HEK293 (cell line): ENCODE data around the gene POFUT2.

Experiments used
- CTCF ChIA-PET: fragments of 350-600 bp; formaldehyde crosslinking; extraction: SDS; loops from one replicate; lab custom pipeline; 2021; ENCODE audit warnings: antibody characterized with exemption; lab: Yijun Ruan, JAX
- POLR2A ChIA-PET: fragments of 300-600 bp; formaldehyde crosslinking; extraction: SDS; loops from one replicate; lab custom pipeline; 2020; ENCODE audit warnings: antibody characterized with exemption, inconsistent platforms; lab: Yijun Ruan, JAX
- H3K27ac ChIP-seq: fragments of 200-500 bp; sonication (Bioruptor generic); 2 replicates; pipeline ENCODE4 v1.5.1; 2014; ENCODE audit warnings: low read depth, low read length, control low read depth, inconsistent platforms; ENCODE audit errors: extremely low read depth
- H3K36me3 ChIP-seq, 2 experiments: fragments of 200-500 bp in 1 of 2; sonication (Bioruptor generic) in 1 of 2; 1 replicate in 1 of 2; 2 replicates in 1 of 2; pipeline ENCODE4 v1.5.1; 2014 to 2017; ENCODE audit warnings: inconsistent platforms in 2 of 2, low read length in 2 of 2; ENCODE audit not compliant: control insufficient read depth in 2 of 2, insufficient read depth in 1 of 2
- H3K4me1 ChIP-seq: fragments of 200-500 bp; sonication (Bioruptor generic); 2 replicates; pipeline ENCODE4 v1.5.1; 2014; ENCODE audit warnings: mild to moderate bottlenecking, low read length, inconsistent platforms; ENCODE audit not compliant: control insufficient read depth, insufficient read depth
- H3K4me3 ChIP-seq: 2 replicates; pipeline ENCODE4 v1.5.1; 2011; ENCODE audit warnings: low read depth, mild to moderate bottlenecking, control low read depth, low read length, moderate library complexity
- H3K9me3 ChIP-seq: fragments of 200-500 bp; sonication (Bioruptor generic); 2 replicates; pipeline ENCODE4 v1.5.1; 2014; ENCODE audit warnings: low read depth, low read length, inconsistent platforms; ENCODE audit not compliant: control insufficient read depth, insufficient read depth
- EGR2 ChIP-seq: fragments of 450-650 bp; formaldehyde crosslinking; IDR thresholded peaks from 2 replicates; pipeline ENCODE4 v1.5.1; 2016; ENCODE audit warnings: low read depth, missing biosample characterization, missing genetic modification characterization
- GFI1B ChIP-seq: fragments of 450-650 bp; formaldehyde crosslinking; IDR thresholded peaks from 2 replicates; pipeline ENCODE4 v1.5.1; 2016; ENCODE audit warnings: missing biosample characterization, missing genetic modification characterization
- GLIS2 ChIP-seq: fragments of 450-650 bp; formaldehyde crosslinking; IDR thresholded peaks from 2 replicates; pipeline ENCODE4 v1.5.1; 2016; ENCODE audit warnings: missing biosample characterization, missing genetic modification characterization
- PRDM1 ChIP-seq: fragments of 450-650 bp; formaldehyde crosslinking; IDR thresholded peaks from 2 replicates; pipeline ENCODE4; 2016; ENCODE audit warnings: missing biosample characterization, missing genetic modification characterization
- REPIN1 ChIP-seq: fragments of 450-650 bp; formaldehyde crosslinking; IDR thresholded peaks from 2 replicates; pipeline ENCODE4 v1.5.1; 2017; ENCODE audit warnings: missing biosample characterization, missing genetic modification characterization, low read depth
- WT1 ChIP-seq: fragments of 450-650 bp; formaldehyde crosslinking; IDR thresholded peaks from 2 replicates; pipeline ENCODE4 v1.5.1; 2016; ENCODE audit warnings: missing biosample characterization, missing genetic modification characterization
- ZBTB21 ChIP-seq: fragments of 450-650 bp; formaldehyde crosslinking; IDR thresholded peaks from 2 replicates; pipeline ENCODE4 v1.5.1; 2017; ENCODE audit warnings: missing biosample characterization, missing genetic modification characterization
- ZBTB48 ChIP-seq: fragments of 450-650 bp; formaldehyde crosslinking; IDR thresholded peaks from 2 replicates; pipeline ENCODE4 v1.5.1; 2016; ENCODE audit warnings: missing biosample characterization, missing genetic modification characterization
- ZBTB8A ChIP-seq: fragments of 450-650 bp; formaldehyde crosslinking; IDR thresholded peaks from 2 replicates; pipeline ENCODE4 v1.5.1; 2016; ENCODE audit warnings: missing biosample characterization, missing genetic modification characterization
- ZNF114 ChIP-seq: fragments of 450-650 bp; formaldehyde crosslinking; IDR thresholded peaks from 2 replicates; pipeline ENCODE4 v1.5.0; 2017; ENCODE audit warnings: missing biosample characterization, missing genetic modification characterization
- ZNF132 ChIP-seq: fragments of 450-650 bp; formaldehyde crosslinking; IDR thresholded peaks from 2 replicates; pipeline ENCODE4 v1.5.1; 2017; ENCODE audit warnings: missing biosample characterization, missing genetic modification characterization, borderline replicate concordance
- ZNF239 ChIP-seq: fragments of 450-650 bp; formaldehyde crosslinking; IDR thresholded peaks from 2 replicates; pipeline ENCODE4 v1.5.1; 2016; ENCODE audit warnings: missing biosample characterization, missing genetic modification characterization
- ZNF248 ChIP-seq: fragments of 450-650 bp; formaldehyde crosslinking; IDR thresholded peaks from 2 replicates; pipeline ENCODE4 v1.5.1; 2017; ENCODE audit warnings: missing biosample characterization, missing genetic modification characterization
- ZNF394 ChIP-seq: fragments of 450-650 bp; formaldehyde crosslinking; IDR thresholded peaks from 2 replicates; pipeline ENCODE4 v1.5.1; 2016; ENCODE audit warnings: missing biosample characterization, missing genetic modification characterization, mild to moderate bottlenecking, moderate library complexity, borderline replicate concordance
- ZNF514 ChIP-seq: fragments of 450-650 bp; formaldehyde crosslinking; IDR thresholded peaks from 2 replicates; pipeline ENCODE4 v1.5.1; 2016; ENCODE audit warnings: missing biosample characterization, missing genetic modification characterization
- ZNF529 ChIP-seq: fragments of 450-650 bp; formaldehyde crosslinking; IDR thresholded peaks from 2 replicates; pipeline ENCODE4 v1.5.1; 2017; ENCODE audit warnings: missing genetic modification characterization, missing biosample characterization; ENCODE audit not compliant: insufficient replicate concordance
- ZNF580 ChIP-seq: fragments of 450-650 bp; formaldehyde crosslinking; IDR thresholded peaks from 2 replicates; pipeline ENCODE4 v1.5.1; 2016; ENCODE audit warnings: missing biosample characterization, missing genetic modification characterization
- ZNF626 ChIP-seq: fragments of 450-650 bp; sonication (Bioruptor Pico); formaldehyde crosslinking; IDR thresholded peaks from 2 replicates; pipeline ENCODE4 v1.5.1; 2018; ENCODE audit warnings: missing biosample characterization, missing genetic modification characterization, inconsistent platforms
- ZSCAN5A ChIP-seq: fragments of 450-650 bp; formaldehyde crosslinking; IDR thresholded peaks from 2 replicates; pipeline ENCODE4 v1.5.1; 2016; ENCODE audit warnings: missing biosample characterization, missing genetic modification characterization
- TF ChIP-seq, protein P1 (sequence below): fragments of 450-650 bp; formaldehyde crosslinking; IDR thresholded peaks from 2 replicates; pipeline ENCODE4 v1.5.0; 2017; ENCODE audit warnings: missing biosample characterization, missing genetic modification characterization, borderline replicate concordance
- TF ChIP-seq, protein P2 (sequence below): fragments of 450-650 bp; formaldehyde crosslinking; optimal IDR thresholded peaks from 2 replicates; pipeline ENCODE3; 2016; ENCODE audit warnings: missing biosample characterization, mild to moderate bottlenecking, missing genetic modification characterization
- TF ChIP-seq, protein P3 (sequence below): fragments of 450-650 bp; formaldehyde crosslinking; IDR thresholded peaks from 2 replicates; pipeline ENCODE4 v1.5.1; 2016; ENCODE audit warnings: missing biosample characterization, missing genetic modification characterization

Gene POFUT2

DNA sequence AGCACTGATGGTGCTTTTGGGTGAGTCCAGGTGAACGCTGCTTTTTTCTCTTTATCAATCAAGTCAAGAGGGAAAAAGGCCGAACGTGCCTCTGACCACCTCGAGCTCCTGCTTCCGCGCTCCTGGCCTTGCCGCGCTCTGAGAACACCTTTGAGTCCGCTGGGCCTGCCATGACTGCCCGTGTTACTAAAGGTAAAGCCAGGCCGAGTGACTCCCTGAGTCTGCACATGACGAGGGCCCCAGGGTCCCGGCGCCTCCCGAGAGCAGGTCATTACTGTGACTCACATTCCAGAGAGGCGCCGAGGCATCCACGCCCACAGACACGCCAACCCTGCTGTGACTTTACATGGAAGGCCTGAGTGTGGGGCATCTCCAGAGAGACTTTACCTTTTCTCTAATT is 11.1 kb downstream of the POFUT2 start:
- no peaks in the 10 kb centered on the region for H3K9me3 ChIP-seq
- TF ChIP-seq ZNF132: no peak
- no peak for TF ChIP-seq ZNF529 (tag by site-specific recombination)
- H3K4me3 ChIP-seq: no peak overlapping the region
- no peaks in the 10 kb centered on the region for H3K4me1 ChIP-seq
- CTCF ChIA-PET: interaction anchor here (0.5 to 0.6 kb wide), 2 partner anchors 136 to 167 kb away, joined by 3 to 4 read pairs; no protein-coding TSS in a partner anchor
- H3K36me3 ChIP-seq: peaks cover 22 to 91% of the 10 kb centered on the region in 2 experiments
- POLR2A ChIA-PET: interaction anchor here (2.6 kb wide), 1 partner anchor 11 kb away, joined by 9 read pairs; the partner anchor contains the start of gene POFUT2
- no peak overlapping the region for H3K27ac ChIP-seq

- no peak overlapping the region for H3K4me3 ChIP-seq
- TF ChIP-seq ZSCAN5A (tag by site-specific recombination): no peak
- TF ChIP-seq, protein P1, sequence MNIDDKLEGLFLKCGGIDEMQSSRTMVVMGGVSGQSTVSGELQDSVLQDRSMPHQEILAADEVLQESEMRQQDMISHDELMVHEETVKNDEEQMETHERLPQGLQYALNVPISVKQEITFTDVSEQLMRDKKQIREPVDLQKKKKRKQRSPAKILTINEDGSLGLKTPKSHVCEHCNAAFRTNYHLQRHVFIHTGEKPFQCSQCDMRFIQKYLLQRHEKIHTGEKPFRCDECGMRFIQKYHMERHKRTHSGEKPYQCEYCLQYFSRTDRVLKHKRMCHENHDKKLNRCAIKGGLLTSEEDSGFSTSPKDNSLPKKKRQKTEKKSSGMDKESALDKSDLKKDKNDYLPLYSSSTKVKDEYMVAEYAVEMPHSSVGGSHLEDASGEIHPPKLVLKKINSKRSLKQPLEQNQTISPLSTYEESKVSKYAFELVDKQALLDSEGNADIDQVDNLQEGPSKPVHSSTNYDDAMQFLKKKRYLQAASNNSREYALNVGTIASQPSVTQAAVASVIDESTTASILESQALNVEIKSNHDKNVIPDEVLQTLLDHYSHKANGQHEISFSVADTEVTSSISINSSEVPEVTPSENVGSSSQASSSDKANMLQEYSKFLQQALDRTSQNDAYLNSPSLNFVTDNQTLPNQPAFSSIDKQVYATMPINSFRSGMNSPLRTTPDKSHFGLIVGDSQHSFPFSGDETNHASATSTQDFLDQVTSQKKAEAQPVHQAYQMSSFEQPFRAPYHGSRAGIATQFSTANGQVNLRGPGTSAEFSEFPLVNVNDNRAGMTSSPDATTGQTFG (tag by site-specific recombination): no peak
- no peak for TF ChIP-seq ZNF239
- TF ChIP-seq ZNF626 (tag by site-specific recombination): no peak
- no peak for TF ChIP-seq ZBTB21 (tag by site-specific recombination)
- TF ChIP-seq ZNF514 (tag by site-specific recombination): no peak
- no peak for TF ChIP-seq ZBTB8A (tag by site-specific recombination)
- no peak for TF ChIP-seq GLIS2
- TF ChIP-seq EGR2 (tag by site-specific recombination): no peak
- ChIA-PET CTCF (interaction anchor here (1.2 to 2.3 kb wide), 3 partner anchors 29 to 132 kb away, joined by 3 to 11 read pairs (median 11); no protein-coding TSS in a partner anchor), POLR2A (interaction anchor here (0.9 kb wide), 1 partner anchor 12 kb away, joined by 3 read pairs; no protein-coding TSS in a partner anchor)
- H3K4me1 ChIP-seq: no peaks in the 10 kb centered on the region
- H3K36me3 ChIP-seq: peaks cover 23 to 86% of the 10 kb centered on the region in 2 experiments
- H3K9me3 ChIP-seq: no peaks in the 10 kb centered on the region
- H3K27ac ChIP-seq: no peak overlapping the region
These were observed 17.3 kb downstream of the POFUT2 start for GRCh38 chr21:45270306-45270821.

DNA sequence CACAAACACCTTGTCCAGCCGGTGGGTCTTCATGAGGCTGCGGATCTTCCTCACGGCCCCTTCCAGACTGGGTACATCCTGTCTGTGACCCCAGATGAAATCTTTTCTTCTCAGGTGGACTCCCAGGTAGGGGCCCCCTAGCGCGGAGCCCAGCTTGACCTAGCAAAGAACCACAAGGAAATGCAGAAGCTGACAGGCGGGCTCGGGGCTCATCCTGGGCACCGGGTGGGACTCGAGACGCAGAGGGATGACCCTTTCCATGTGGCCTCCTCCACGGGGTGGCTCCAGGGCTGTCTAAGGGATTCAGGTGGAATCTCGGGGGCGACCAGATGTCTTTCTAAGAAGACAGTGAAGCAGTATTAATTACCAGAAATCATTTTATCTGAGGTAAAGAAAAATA is 17.8 kb downstream of the POFUT2 start:
- no peak for TF ChIP-seq ZNF248 (tag by site-specific recombination)
- TF ChIP-seq, all 188 proteins: peak for 0
- ChIA-PET POLR2A (no interaction called here), CTCF (interaction anchor here (0.6 kb wide), 1 partner anchor 130 kb away, joined by 4 read pairs; no protein-coding TSS in a partner anchor)
- Histone ChIP-seq H3K36me3 (peaks cover 19 to 86% of the 10 kb centered on the region in 2 experiments), H3K4me3 (no peak overlapping the region), H3K27ac (no peak overlapping the region), H3K4me1 (no peaks in the 10 kb centered on the region), H3K9me3 (no peaks in the 10 kb centered on the region)

DNA sequence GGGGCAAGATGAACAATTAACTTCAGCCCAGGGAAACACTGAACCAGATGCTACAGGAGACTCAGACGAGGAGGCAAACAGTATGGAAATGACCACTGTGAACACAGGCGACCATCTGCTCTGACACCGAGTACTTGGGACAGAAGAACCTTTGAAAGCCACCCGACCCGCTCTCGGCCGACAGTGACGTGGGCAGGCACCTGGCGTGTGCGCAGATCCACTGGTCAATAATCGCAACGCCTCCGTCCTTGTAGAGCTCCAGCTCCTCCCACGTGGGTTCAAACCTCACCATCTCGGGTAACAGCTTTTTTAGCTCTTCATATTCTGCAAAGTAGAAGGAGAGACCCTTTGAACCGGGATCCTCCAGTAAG is 20.3 kb downstream of the POFUT2 start:
- POLR2A ChIA-PET: no interaction called here
- CTCF ChIA-PET: no interaction called here
- no peak for TF ChIP-seq ZBTB48 (tag by site-specific recombination)
- TF ChIP-seq, protein P2, sequence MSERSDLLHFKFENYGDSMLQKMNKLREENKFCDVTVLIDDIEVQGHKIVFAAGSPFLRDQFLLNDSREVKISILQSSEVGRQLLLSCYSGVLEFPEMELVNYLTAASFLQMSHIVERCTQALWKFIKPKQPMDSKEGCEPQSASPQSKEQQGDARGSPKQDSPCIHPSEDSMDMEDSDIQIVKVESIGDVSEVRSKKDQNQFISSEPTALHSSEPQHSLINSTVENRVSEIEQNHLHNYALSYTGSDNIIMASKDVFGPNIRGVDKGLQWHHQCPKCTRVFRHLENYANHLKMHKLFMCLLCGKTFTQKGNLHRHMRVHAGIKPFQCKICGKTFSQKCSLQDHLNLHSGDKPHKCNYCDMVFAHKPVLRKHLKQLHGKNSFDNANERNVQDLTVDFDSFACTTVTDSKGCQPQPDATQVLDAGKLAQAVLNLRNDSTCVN: no peak
- no peak for TF ChIP-seq ZNF114 (tag by site-specific recombination)
- TF ChIP-seq REPIN1: no peak
- TF ChIP-seq PRDM1 (tag by site-specific recombination): no peak
- TF ChIP-seq WT1 (tag by site-specific recombination): no peak
- TF ChIP-seq, protein P3, sequence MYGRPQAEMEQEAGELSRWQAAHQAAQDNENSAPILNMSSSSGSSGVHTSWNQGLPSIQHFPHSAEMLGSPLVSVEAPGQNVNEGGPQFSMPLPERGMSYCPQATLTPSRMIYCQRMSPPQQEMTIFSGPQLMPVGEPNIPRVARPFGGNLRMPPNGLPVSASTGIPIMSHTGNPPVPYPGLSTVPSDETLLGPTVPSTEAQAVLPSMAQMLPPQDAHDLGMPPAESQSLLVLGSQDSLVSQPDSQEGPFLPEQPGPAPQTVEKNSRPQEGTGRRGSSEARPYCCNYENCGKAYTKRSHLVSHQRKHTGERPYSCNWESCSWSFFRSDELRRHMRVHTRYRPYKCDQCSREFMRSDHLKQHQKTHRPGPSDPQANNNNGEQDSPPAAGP (tag by site-specific recombination): no peak
- no peak for TF ChIP-seq ZNF580 (tag by site-specific recombination)
- no peak for TF ChIP-seq GFI1B (tag by site-specific recombination)
- no peak for TF ChIP-seq ZNF394 (tag by site-specific recombination)

More for the DNA sequence above, 20.3 kb downstream of the POFUT2 start:
- Histone ChIP-seq H3K4me3 (no peak overlapping the region), H3K36me3 (peaks cover 12 to 78% of the 10 kb centered on the region in 2 experiments), H3K9me3 (no peaks in the 10 kb centered on the region), H3K4me1 (no peaks in the 10 kb centered on the region), H3K27ac (no peak overlapping the region)
